ENCODE measurements around the gene TMEM271.
"Not testable (repeated sequence)": the region's sequence is repeated elsewhere in the genome, so short reads cannot be mapped to it uniquely, and the experiment has no call there.

TMEM271 gene

GRCh38 chr4:578451-579443 is 2.7 kb upstream of the TMEM271 start:
- no peak for DNase-seq (ENCODE audit: low spot score)

- peak; percentile 28 for DNase-seq (ENCODE audit: low spot score)
Measured at GRCh38 chr4:577499-578450, 1.7 kb upstream of the TMEM271 start.

- no peak for DNase-seq (ENCODE audit: low spot score)
Measured at GRCh38 chr4:576991-577498, 950 bp upstream of the TMEM271 start.

- peak; percentile 64 for DNase-seq (ENCODE audit: low spot score)
Measured at GRCh38 chr4:575281-576141, 584 bp downstream of the TMEM271 start.

- no peak for DNase-seq (ENCODE audit: low spot score)
Measured at GRCh38 chr4:574346-575161, 1.5 kb downstream of the TMEM271 start.

GRCh38 chr4:573122-573892 is 2.8 kb downstream of the TMEM271 start:
- DNase-seq (ENCODE audit: low spot score): no peak

DNA sequence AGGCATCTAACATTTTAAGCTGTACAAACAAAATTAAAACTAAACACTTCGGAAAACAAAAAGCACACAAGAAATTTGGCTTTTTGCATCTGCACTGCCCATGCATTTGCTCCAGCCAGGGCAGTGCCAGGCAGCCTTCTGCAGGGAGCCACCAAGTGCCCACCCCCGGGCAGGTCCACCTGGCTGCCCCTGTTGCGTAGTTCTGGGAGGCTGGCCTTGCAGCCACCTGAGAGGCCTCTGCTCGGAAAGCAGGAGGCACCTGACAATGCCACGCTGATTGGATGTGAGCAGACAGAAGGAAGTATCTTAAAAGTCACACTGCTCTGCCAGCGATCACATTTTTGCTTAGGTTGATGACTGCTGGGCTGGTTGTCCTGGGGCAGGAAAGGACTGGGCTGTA is 3.5 kb downstream of the TMEM271 start:
- DNase-seq (ENCODE audit: low spot score): no peak

- DNase-seq (ENCODE audit: low spot score): no peak
Measured at GRCh38 chr4:571838-572572, 4.1 kb downstream of the TMEM271 start.

GRCh38 chr4:570754-571153 is 5.3 kb downstream of the TMEM271 start:
- no peak for DNase-seq (ENCODE audit: low spot score)

DNA sequence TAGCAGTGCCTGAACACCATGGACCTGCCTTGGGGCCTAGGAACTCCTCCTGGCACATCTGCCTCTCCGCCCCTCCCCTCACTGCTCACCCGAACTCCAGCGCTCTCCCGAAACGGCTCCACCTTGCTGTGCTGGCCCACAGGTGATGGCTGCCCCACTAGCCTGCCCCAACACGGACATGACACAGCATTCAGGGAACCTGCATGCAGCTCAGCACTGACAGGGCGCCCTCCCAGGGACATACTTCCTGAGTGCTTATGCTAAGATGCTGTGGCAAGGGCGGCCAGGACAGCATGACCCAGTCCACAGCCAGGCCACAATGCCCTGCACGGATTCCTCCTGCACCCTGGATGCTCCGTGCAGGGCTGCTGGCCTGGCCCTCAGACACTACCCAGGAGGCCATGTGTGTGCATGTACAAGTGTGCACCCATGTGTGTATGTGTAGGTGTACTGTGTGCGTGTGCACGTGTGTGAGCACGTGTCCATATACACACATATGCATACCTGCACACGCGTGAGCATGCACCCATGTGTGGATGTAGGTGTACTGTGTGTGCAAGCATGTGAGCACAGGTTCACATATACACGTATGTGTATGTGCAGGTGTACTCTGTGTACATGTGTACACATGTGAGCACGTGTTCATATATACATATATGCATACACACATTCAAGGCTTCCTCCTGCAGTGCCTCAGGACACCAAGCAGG is 6.0 kb downstream of the TMEM271 start:
- no peak for DNase-seq (ENCODE audit: low spot score)

DNA sequence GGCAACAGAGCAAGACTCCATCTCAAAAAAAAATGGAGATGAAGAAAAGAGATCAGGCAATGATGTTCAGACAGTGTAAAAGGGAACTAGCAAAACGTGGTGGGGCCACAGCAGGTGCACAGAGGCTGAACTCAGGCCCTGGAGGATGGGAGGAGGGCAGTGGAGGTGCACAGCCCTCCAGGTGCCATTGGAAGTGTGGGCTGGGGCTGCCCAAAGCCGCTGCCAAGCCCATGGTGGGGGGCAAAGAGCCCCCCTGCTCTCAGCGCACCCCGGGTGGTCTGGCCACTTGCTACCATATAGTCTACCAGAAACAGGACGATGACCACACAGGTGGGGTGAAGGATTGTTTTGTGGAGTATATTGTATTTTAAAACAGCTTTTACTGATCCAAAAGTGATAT is 7.1 kb downstream of the TMEM271 start:
- DNase-seq (ENCODE audit: low spot score): no peak

DNA sequence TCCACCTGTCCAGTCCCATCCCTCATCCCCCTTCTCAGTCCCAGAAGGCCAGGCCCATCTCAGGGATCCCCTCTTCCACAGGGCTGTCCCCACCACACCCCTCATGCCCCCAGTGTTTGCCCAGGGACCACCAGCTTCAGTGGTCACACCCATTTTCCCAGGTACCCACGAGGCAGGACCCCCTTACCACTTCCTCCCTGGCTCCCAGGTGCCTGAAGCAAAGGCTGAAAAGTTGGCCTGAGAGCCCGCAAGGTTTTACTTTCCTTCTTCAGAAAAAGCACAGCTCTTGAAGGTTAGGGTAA is 7.8 kb downstream of the TMEM271 start:
- DNase-seq (ENCODE audit: low spot score): no peak

DNA sequence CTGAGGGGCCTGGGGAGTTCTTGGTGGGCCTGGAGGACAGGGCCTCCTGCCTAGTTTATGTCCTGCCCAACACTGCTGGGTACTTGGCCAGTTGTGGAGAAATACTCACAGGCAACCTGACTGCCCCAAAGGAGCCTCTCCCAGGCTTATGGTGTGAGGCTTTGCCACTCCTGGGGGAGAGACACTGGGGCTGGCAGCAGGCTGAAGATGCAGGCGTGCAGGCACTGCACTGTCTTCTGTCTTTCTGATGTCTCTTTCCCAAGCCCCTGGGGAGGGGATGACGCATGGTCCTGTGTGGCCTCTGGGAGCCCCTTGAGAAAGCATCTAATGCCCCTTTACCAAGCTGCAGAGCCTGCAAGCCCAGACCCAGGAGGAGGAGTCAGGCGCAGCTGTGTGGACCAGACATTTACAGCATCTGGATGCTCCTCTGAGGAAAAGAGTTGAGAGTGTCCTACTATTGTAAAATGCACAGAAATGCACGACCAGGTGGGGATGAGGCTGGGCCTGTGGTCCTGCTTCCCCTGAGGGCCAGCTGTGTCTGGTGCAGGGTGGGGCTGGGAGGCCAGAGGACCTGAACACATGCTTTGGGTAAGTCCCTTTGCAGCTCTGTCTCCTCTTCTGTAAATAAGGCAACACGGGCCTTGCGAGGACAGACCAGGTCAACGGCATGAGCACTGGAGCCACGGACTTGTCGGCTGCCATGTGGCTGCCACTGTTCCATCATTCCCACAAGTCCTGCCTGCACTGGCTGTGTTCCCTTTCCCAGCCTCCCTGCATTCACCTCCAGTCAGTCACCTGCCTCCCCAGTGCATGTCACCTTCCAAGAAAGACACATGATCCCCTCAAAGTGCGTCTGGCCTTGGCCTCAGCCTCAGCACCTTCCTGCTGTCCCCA is 8.4 kb downstream of the TMEM271 start:
- DNase-seq (ENCODE audit: low spot score): no peak

DNA sequence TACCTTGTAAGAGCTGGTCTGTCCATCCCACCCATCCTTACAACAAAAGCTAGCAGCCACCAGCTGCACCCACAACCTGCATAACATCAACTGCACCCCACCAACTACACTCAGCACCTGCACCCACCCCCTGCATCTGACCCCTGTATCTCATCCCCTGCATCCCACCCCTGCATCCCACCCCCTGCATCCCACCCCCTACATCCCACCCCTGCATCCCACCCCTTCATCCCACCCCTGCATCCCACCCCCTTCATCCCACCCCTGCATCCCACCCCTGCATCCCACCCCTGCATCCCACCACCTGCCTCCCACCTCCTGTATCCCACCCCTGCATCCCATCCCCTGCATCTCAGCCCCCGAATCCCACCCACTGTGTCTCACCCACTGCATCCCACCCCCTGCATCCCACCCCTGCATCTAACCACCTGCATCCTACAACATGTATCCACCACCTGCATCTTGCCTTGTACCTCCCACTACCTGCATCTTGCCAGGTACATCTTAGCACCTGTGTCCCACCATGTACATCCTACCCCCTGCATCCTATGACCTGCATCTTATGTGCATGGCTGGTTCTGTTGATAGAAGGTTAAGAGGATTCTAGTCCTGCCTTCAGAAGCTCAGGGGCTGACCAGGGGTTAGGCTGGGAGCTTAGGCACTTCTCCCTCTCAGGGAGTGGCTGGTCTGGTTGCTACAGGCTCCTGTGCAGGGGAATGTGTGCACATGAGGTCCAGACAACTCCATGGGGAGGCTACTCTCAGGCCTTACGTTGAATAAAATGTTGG is 9.4 kb downstream of the TMEM271 start:
- DNase-seq (ENCODE audit: low spot score): peak; percentile 21

DNA sequence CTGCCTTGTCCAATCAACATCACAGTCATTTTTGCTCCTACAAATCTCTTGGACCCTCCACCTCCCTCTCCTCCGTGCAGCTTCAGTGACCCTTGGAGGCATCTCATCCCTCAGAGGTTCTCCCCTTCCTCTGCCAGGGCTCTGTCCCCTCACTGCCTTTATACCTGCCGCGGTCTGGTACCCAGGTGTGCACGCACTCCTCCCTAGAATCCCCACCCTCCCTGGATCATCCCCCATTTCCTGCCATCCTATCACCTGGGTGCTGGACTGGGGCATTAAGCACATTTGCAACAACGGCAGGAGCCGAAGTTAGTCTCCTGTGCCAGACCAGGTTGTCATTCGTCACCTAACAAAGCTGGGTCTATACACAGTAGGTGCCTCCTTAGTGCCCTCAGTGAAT is 10.1 kb downstream of the TMEM271 start:
- no peak for DNase-seq (ENCODE audit: low spot score)

GRCh38 chr4:565614-566013 is 10.5 kb downstream of the TMEM271 start:
- DNase-seq (ENCODE audit: low spot score): not testable (repeated sequence)

- not testable (repeated sequence) for DNase-seq (ENCODE audit: low spot score)
Measured at GRCh38 chr4:562458-562857, 13.6 kb downstream of the TMEM271 start.

All from AG08395 (cell line).